Tibial artery (tissue), 4 donors: ENCODE data around the gene TRMT1.

ENCODE experiments used
- DNase-seq, 2 donors: peaks; one replicate each; pipeline ENCODE4 v3.0.0-alpha.2; 2019
- H3K27ac ChIP-seq, 2 donors: fragments of 200-600 bp; sonication (generic) in 1 of 2; 1 replicate in 1 of 2; 2 replicates in 1 of 2; pipeline ENCODE4 v1.5.1; 2018 to 2019; ENCODE audit warnings: mild to moderate bottlenecking in 1 of 2
- H3K27me3 ChIP-seq, 2 donors: fragments of 200-600 bp; sonication (generic) in 1 of 2; one replicate each; pipeline versions ENCODE4 v1.5.1 to v1.6.0; 2016 to 2019
- H3K36me3 ChIP-seq, 3 donors: fragments of 200-600 bp; sonication (generic) in 2 of 3; one replicate each; pipeline ENCODE4 v1.5.1; 2016 to 2019; ENCODE audit warnings: mild to moderate bottlenecking in 2 of 3
- H3K4me1 ChIP-seq, 4 donors: fragments of 200-600 bp; sonication (generic) in 2 of 4; 1 replicate in 3 of 4; 2 replicates in 1 of 4; pipeline ENCODE4 v1.5.1; 2016 to 2019
- H3K4me3 ChIP-seq, 2 donors: fragments of 200-600 bp; sonication (generic) in 1 of 2; 1 replicate in 1 of 2; 2 replicates in 1 of 2; pipeline ENCODE4 v1.5.1; 2018 to 2019; ENCODE audit warnings: mild to moderate bottlenecking in 2 of 2
- H3K9me3 ChIP-seq, 3 donors: fragments of 200-600 bp; sonication (generic) in 1 of 3; one replicate each; pipeline ENCODE4 v1.5.1; 2016 to 2019
- CTCF ChIP-seq, 2 experiments: fragments of 200-600 bp in 1 of 2; fragments of 450-650 bp in 1 of 2; IDR thresholded peaks; one replicate each; pipeline ENCODE4 v1.5.1; 2017 to 2019; ENCODE audit warnings: antibody characterized with exemption in 2 of 2, mild to moderate bottlenecking in 1 of 2, moderate library complexity in 1 of 2
- intact Hi-C: fragments of 100-400 bp; cut with DNase I; formaldehyde crosslinking; loops from one replicate; pipeline ENCODE4 v1.15.0; 2023; ENCODE audit warnings: low total_unique reads

The TRMT1 gene

DNA sequence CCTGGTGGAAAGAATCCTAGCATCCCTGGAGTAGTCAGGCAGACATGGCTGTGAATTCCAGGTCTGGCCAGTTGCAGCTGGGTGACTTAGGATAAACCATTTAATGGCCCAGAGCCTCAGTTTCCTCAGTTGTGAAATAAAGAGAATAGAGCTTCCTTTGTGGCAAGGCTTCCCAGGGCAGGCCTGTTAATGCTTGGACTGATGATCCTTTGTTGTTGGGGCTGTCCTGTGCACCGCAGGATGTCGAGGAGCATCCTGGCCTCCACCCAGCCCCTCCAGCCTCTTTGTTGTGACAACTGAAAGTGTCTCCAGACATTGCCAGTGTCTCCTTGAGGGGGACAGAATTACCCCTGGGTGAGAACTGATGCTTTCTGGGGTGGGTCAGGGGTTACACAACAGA is 30.2 kb downstream of the TRMT1 start:
- DNase-seq, result no peak
- H3K27ac ChIP-seq, result peak overlapping the region; percentile 90 to 94
- H3K36me3 ChIP-seq, result peaks cover 10 to 67% (median 11%) of the 10 kb centered on the region in 3 donors

GRCh38 chr19:13085666-13086065 is 30.9 kb downstream of the TRMT1 start:
- Histone ChIP-seq H3K4me1 (peaks cover 8 to 84% (median 57%) of the 10 kb centered on the region in 4 donors), H3K36me3 (peaks cover 10 to 73% (median 11%) of the 10 kb centered on the region in 3 donors)
- no peak for DNase-seq

More for the DNA sequence above, 30.2 kb downstream of the TRMT1 start:
- TF ChIP-seq CTCF (IDR thresholded peaks at IDR 0.05), result no peak
- Histone ChIP-seq H3K4me1 (peaks cover 14 to 85% (median 62%) of the 10 kb centered on the region in 4 donors), H3K27me3 (no peaks in the 10 kb centered on the region), H3K4me3 (no peak overlapping the region), H3K9me3 (no peaks in the 10 kb centered on the region)
- intact Hi-C loops, result no loop called here

GRCh38 chr19:13083627-13084026 is 32.9 kb downstream of the TRMT1 start:
- TF ChIP-seq CTCF (IDR thresholded peaks at IDR 0.05), result no peak
- no peak overlapping the region for H3K4me3 ChIP-seq
- H3K4me1 ChIP-seq, result peaks cover 9 to 83% (median 52%) of the 10 kb centered on the region in 4 donors
- peak overlapping the region; percentile 83 to 94 for H3K27ac ChIP-seq
- no peaks in the 10 kb centered on the region for H3K9me3 ChIP-seq
- H3K36me3 ChIP-seq, result peaks cover 10 to 76% (median 11%) of the 10 kb centered on the region in 3 donors
- no peaks in the 10 kb centered on the region for H3K27me3 ChIP-seq
- intact Hi-C loops, result loop anchor here (5.0 kb wide), 1 partner anchor 91 kb away; no protein-coding TSS in a partner anchor
- DNase-seq, result peak in 1 of 2 donors; percentile 17

More at GRCh38 chr19:13085666-13086065, 30.9 kb downstream of the TRMT1 start:
- intact Hi-C loops, result no loop called here
- no peaks in the 10 kb centered on the region for H3K27me3 ChIP-seq
- H3K27ac ChIP-seq, result peak overlapping the region; percentile 90 to 94
- no peak for TF ChIP-seq CTCF (IDR thresholded peaks at IDR 0.05)
- H3K9me3 ChIP-seq, result no peaks in the 10 kb centered on the region
- no peak overlapping the region for H3K4me3 ChIP-seq

DNA sequence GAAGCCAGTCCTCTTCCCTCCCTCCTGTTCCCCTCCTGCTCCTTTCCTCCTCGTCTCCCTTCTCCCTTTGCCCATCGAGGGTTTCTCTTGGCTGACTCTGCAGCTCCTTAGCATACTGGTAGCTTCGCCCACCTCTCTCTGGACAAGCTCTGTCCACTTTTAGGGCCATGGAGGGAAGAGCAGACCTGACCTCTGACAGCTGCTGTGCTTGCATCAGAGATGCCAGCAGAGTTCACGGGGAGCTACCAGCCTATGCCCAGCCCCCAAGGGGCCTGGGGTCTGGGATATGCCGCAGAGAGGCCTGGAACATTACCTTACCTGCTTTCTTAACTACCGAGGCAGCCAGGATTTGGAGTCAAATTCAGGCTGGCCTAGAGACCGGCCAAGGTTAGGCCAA is 33.5 kb downstream of the TRMT1 start:
- Histone ChIP-seq H3K27me3 (no peaks in the 10 kb centered on the region), H3K4me3 (no peak overlapping the region), H3K36me3 (peaks cover 7 to 77% (median 11%) of the 10 kb centered on the region in 3 donors), H3K9me3 (no peaks in the 10 kb centered on the region), H3K4me1 (peaks cover 11 to 83% (median 58%) of the 10 kb centered on the region in 4 donors), H3K27ac (peak overlapping the region; percentile 83 to 94)
- intact Hi-C loops, result loop anchor here (5.0 kb wide), 1 partner anchor 91 kb away; no protein-coding TSS in a partner anchor
- no peak for DNase-seq
- TF ChIP-seq CTCF (IDR thresholded peaks at IDR 0.05), result no peak

- peak in 1 of 2 donors; percentile 73 for DNase-seq
- Histone ChIP-seq H3K4me3 (no peak overlapping the region), H3K9me3 (no peaks in the 10 kb centered on the region), H3K27ac (peak overlapping the region; percentile 83 to 94), H3K27me3 (no peaks in the 10 kb centered on the region), H3K36me3 (peaks cover 6 to 77% (median 10%) of the 10 kb centered on the region in 3 donors), H3K4me1 (peaks cover 11 to 88% (median 63%) of the 10 kb centered on the region in 4 donors)
- TF ChIP-seq CTCF (IDR thresholded peaks at IDR 0.05), result peak; percentile 29 to 49
- intact Hi-C loops, result loop anchor here (5.0 kb wide), 1 partner anchor 90 kb away; no protein-coding TSS in a partner anchor
Observed at GRCh38 chr19:13082192-13083007, 34.1 kb downstream of the TRMT1 start.
